ENCODE results near the gene RPL13A. TPM values are rescaled to one million over a fixed set of nuclear protein-coding genes. Genes with fewer than 3 reads are reported as not detected.
A peak's percentile ranks its signal among the peaks of the same experiment; 100 is the strongest.

The RPL13A gene
- total RNA-seq, 1 experiment from 2014 or later, result 1,714 TPM

DNA sequence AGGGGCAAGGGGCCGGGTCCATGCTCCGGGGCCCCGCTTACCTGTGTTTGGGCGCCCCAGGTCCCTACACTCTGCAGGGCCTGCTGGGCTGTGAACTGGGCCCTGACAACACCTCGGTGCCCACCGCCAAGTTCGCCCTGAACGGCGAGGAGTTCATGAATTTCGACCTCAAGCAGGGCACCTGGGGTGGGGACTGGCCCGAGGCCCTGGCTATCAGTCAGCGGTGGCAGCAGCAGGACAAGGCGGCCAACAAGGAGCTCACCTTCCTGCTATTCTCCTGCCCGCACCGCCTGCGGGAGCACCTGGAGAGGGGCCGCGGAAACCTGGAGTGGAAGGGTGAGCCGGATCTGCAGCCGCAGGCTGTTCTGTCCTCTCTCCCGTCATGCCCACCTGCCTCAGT lies 26.7 kb downstream of the RPL13A start:
- Histone ChIP-seq H3K4me1 (replicated peaks) (peaks cover 13% of the 10 kb centered on the region), H3K27ac (no peak overlapping the region), H3K36me3 (no peaks in the 10 kb centered on the region; the same call in 1 of the 2 replicates), H3K27me3 (replicated peaks) (no peaks in the 10 kb centered on the region), H3K9me3 (replicated peaks) (no peaks in the 10 kb centered on the region), H3K4me3 (no peak overlapping the region)
- DNase-seq (ENCODE audit: low read depth in 1 of 2, low spot score in 2 of 2), result no peak

DNA sequence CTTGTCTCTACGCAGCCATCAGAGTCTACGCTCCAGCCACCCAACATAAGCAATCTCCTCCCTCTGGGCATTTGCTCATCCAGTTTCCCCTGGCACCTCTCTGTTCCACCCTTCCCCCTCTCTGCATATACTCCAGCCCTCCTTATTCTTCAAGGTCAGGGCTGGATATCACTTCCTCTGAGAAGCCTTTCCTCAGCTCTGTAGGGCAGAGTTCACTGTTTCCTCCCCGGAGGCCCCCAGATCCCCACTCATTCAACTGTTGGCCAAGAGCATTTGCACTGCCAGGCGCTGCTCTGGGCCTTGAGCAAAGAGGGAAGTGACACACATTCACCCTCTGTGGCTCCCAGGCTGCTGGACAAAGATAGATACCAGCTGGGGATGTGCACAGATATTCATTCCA lies 28.4 kb downstream of the RPL13A start:
- DNase-seq (ENCODE audit: low read depth in 1 of 2, low spot score in 2 of 2), result no peak
- Histone ChIP-seq H3K27me3 (replicated peaks) (no peaks in the 10 kb centered on the region), H3K4me3 (no peak overlapping the region), H3K9me3 (replicated peaks) (no peaks in the 10 kb centered on the region), H3K4me1 (replicated peaks) (peaks cover 13% of the 10 kb centered on the region), H3K27ac (no peak overlapping the region), H3K36me3 (no peaks in the 10 kb centered on the region; the same call in 1 of the 2 replicates)

DNA sequence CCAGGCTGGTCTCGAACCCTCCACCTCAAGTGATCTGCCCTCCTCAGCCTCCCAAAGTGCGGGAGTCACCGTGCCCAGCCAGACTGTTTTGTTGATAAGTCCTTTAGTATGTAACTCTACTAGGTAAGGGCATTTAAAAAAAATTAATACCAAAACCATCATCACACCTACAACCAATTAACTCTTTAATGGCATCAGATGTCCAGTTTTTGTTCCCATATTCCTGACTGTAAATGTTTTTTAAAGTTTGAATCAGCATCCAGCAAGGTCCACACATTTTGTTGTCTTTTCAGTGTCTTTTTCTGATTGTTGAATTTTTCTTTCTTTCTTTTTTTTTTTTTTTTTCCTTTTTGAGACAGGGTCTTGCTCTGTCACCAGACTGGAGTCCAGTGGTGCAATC lies 30.6 kb downstream of the RPL13A start:
- Histone ChIP-seq H3K27ac (no peak overlapping the region), H3K27me3 (replicated peaks) (no peaks in the 10 kb centered on the region), H3K4me1 (replicated peaks) (peaks cover 3% of the 10 kb centered on the region), H3K4me3 (no peak overlapping the region), H3K9me3 (replicated peaks) (no peaks in the 10 kb centered on the region), H3K36me3 (no peaks in the 10 kb centered on the region; the same call in 1 of the 2 replicates)
- no peak for DNase-seq (ENCODE audit: low read depth in 1 of 2, low spot score in 2 of 2)

DNA sequence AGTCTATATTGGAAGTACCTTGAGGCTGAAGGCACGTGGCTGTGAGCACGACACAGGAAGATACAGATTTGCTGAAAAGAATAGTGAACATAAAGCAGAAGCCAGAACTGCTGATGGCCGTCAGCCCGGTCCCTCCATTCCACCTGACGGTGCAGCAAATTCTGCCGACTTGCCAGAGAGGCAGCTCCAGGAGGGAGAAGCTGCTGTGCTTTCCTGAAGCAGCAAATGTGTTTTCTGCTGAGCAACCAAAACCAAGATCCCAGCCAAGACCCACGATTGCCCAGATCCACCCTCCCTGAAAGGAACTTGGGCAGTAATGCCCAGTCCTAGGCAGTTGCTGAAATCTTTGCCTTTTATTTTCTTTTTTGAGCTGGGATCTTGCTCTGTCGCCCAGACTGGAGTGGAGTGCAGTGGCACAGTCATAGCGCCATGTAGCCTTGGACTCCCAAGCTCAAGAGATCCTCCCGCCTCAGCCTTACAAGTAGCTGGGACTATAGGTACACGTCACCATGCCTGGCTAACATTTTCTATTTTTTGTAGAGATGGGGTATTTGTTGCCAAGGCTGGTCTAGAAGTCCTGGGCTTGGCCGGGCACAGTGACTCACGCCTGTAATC lies 33.4 kb downstream of the RPL13A start:
- Histone ChIP-seq H3K27ac (no peak overlapping the region), H3K4me3 (no peak overlapping the region), H3K27me3 (replicated peaks) (no peaks in the 10 kb centered on the region), H3K4me1 (replicated peaks) (no peaks in the 10 kb centered on the region), H3K9me3 (replicated peaks) (no peaks in the 10 kb centered on the region), H3K36me3 (no peaks in the 10 kb centered on the region; the same call in 1 of the 2 replicates)
- DNase-seq (ENCODE audit: low read depth in 1 of 2, low spot score in 2 of 2), result no peak

DNA sequence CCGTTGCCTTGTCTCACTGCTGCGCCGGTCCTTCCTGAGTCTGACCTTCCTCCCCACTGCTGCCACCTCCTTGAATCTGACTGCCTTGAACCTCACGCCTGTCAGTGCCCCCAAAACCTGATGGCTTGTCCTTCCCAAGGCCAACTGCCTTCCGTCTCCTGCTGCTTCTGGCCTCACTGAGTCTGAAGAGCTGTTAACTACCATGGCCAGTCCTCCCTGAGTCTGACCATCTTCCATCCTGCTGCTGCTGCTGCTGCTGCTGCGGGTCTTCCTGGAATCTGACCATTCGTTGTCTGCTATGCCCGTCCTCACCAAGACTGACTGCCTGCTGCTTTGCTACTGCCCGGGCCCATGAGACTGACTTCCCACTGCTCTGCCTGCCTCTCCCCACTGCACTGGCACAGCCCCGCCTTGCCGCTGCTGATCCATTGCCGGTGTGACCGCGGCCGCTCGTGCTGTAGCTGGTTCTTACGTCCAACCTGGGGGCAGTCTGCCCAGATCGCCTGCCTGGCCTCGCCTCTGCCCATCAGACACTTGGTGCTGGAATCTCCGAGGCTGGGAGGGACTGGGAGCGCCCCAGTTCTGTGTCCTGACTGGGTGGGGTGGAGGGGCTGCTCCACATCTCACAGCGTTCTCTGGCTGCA lies 37.5 kb downstream of the RPL13A start:
- no peak overlapping the region for H3K27ac ChIP-seq

DNA sequence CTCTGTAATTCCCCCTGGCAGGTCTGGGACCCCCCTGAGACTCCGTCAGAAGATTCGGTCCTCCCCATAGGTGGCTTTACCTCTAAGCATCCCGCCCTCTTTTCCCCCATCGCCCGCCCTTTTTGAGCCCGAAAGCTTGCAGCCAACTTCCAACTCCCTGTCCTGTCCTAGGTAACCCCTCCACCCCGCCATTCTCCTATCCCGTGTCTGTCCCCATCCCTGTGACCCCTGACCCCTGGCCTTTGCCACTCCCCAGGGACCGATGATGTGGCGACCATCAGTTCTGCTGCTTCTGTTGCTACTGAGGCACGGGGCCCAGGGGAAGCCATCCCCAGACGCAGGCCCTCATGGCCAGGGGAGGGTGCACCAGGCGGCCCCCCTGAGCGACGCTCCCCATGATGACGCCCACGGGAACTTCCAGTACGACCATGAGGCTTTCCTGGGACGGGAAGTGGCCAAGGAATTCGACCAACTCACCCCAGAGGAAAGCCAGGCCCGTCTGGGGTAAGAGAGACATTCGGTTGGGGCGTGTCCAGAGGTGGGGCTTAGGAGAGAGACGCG lies 40.9 kb downstream of the RPL13A start:
- Histone ChIP-seq H3K36me3 (peaks cover 15% of the 10 kb centered on the region), H3K27ac (peak overlapping the region; percentile 3), H3K4me1 (replicated peaks) (peaks cover 12% of the 10 kb centered on the region), H3K4me3 (peak overlapping the region; percentile 39), H3K27me3 (replicated peaks) (no peaks in the 10 kb centered on the region), H3K9me3 (replicated peaks) (no peaks in the 10 kb centered on the region)
- DNase-seq (ENCODE audit: low read depth in 1 of 2, low spot score in 2 of 2), result no peak

More for the DNA sequence above, 37.5 kb downstream of the RPL13A start:
- H3K4me1 ChIP-seq (replicated peaks), result peaks cover 12% of the 10 kb centered on the region
- 0 out of 2 replicates have a peak, but pooled peaks cover 3% of the 10 kb centered on the region for H3K36me3 ChIP-seq
- no peaks in the 10 kb centered on the region for H3K9me3 ChIP-seq (replicated peaks)
- DNase-seq (ENCODE audit: low read depth in 1 of 2, low spot score in 2 of 2), result no peak
- no peaks in the 10 kb centered on the region for H3K27me3 ChIP-seq (replicated peaks)
- H3K4me3 ChIP-seq, result no peak overlapping the region

DNA sequence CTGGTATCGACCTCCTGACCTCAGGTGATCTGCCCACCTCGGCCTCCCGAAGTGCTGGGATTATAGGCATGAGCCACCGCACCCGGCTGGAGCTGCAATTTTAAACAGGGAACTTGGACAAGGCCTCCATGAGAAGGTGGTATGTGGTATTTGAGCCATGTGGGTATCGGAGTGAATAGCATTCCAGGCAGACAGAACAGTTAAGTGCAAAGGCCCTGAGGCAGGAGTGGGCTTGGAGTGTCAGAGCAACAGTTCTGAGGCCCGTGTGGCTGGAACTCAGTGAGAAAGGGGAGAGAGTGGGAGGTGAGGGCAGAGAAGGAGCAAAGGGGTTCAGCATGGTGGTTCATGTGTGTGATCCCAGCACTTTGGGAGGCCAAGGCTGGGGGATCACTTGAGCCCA lies 43.3 kb downstream of the RPL13A start:
- Histone ChIP-seq H3K4me1 (replicated peaks) (peaks cover 12% of the 10 kb centered on the region), H3K27ac (no peak overlapping the region), H3K4me3 (no peak overlapping the region), H3K9me3 (replicated peaks) (no peaks in the 10 kb centered on the region), H3K27me3 (replicated peaks) (no peaks in the 10 kb centered on the region), H3K36me3 (peaks cover 22% of the 10 kb centered on the region)
- no peak for DNase-seq (ENCODE audit: low read depth in 1 of 2, low spot score in 2 of 2)

DNA sequence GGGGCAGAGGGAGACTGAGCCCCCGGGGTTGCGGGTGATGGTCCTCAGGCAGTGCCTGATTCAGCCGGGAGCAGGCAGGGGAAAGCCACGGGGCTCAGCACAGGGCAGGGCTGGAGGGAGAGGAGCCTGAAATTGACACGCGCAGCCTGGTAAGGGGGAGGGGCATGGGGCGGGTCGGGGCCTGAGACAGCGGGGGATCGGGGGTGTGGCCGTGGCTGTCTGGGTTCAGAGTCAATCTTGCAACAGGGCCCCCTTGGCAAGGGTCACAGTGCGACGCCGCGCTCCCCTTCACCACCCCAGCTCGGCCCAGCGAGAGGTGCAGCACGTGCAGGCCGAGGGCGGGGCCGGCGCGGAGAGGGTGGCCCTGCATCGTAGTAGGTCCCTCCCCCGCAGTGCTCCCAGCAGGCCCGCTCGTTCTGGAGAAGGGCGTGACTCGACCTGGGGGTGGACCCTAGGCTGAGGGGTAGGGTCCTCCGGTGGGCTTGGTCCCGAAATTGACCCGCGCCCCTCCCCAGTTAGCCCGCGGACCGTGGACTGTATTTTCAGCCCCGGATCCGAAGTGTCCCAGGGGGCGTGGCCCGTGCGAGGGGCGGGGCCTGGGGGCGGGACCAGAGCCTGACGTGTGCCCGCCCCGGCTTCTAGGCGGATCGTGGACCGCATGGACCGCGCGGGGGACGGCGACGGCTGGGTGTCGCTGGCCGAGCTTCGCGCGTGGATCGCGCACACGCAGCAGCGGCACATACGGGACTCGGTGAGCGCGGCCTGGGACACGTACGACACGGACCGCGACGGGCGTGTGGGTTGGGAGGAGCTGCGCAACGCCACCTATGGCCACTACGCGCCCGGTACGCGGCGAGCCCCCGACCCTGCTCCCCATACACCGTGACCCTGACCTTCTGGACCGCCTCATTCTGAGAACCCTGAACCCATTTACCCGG lies 46.4 kb downstream of the RPL13A start:
- H3K27ac ChIP-seq, result no peak overlapping the region
- DNase-seq (ENCODE audit: low read depth in 1 of 2, low spot score in 2 of 2), result no peak
- H3K9me3 ChIP-seq (replicated peaks), result no peaks in the 10 kb centered on the region
- peaks cover 3% of the 10 kb centered on the region for H3K4me1 ChIP-seq (replicated peaks)
- H3K27me3 ChIP-seq (replicated peaks), result no peaks in the 10 kb centered on the region
- no peak overlapping the region for H3K4me3 ChIP-seq
- peaks cover 26% of the 10 kb centered on the region for H3K36me3 ChIP-seq

DNA sequence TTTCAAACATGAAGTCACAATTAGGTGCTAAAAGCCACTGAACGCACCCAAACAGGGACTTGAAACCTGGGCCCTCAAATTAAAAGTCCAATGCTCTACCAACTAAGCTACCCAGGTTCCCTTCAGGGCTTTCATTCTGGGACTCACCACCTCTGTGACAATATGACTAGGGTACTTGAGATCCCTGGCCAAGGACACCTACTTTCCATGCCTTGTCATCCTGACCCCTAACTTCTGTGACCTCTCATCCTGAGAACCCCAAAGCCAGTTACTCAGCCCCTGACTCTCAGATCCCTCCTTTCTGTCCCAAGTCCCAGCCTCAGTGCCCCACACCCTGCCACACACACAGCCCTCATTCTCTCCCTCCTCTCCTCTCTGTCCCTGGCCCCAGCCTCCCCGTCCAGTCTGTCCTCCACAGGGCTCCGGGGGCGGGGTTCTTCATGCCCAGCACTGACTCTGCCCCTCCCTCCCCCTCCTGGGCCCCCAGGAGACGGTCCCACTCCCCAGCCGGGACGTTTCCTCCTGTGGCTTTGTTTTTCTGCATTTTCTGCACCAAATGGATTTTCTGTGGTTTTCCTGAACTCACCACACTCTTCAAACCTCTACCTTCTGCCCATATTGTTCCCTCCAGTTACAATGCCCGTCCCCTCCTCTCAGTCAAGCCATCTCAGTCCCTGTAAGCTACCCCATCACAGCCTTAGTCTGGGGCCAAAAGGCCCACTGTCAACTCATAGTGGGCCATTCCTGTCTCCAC lies 47.4 kb downstream of the RPL13A start:
- Histone ChIP-seq H3K27ac (no peak overlapping the region), H3K36me3 (peaks cover 30% of the 10 kb centered on the region)

DNA sequence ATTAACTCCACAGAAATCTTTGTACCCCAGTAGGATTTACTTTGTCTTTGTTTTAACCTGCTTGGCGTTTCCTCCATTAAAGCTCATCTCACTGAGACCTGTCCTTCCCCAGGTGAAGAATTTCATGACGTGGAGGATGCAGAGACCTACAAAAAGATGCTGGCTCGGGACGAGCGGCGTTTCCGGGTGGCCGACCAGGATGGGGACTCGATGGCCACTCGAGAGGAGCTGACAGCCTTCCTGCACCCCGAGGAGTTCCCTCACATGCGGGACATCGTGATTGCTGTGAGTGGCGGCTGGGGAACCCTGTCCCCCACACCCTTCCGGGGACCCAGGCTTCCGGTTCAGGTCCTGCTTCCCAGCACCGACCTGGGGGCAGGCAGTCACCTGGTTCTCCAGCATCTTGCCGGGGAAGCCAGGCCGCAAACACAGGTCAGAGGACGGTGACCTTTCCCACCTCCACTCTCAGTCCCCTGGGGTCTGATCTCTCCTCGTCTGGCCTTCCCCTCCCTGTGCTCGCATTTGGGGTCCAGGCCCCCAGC lies 49.6 kb downstream of the RPL13A start:
- Histone ChIP-seq H3K9me3 (replicated peaks) (no peaks in the 10 kb centered on the region), H3K27ac (no peak overlapping the region), H3K4me1 (replicated peaks) (no peaks in the 10 kb centered on the region), H3K27me3 (replicated peaks) (no peaks in the 10 kb centered on the region), H3K36me3 (peaks cover 24% of the 10 kb centered on the region), H3K4me3 (no peak overlapping the region)
- no peak for DNase-seq (ENCODE audit: low read depth in 1 of 2, low spot score in 2 of 2)

More for the DNA sequence above, 47.4 kb downstream of the RPL13A start:
- H3K4me3 ChIP-seq, result no peak overlapping the region
- no peaks in the 10 kb centered on the region for H3K9me3 ChIP-seq (replicated peaks)
- H3K27me3 ChIP-seq (replicated peaks), result no peaks in the 10 kb centered on the region
- no peak for DNase-seq (ENCODE audit: low read depth in 1 of 2, low spot score in 2 of 2)
- H3K4me1 ChIP-seq (replicated peaks), result no peaks in the 10 kb centered on the region

DNA sequence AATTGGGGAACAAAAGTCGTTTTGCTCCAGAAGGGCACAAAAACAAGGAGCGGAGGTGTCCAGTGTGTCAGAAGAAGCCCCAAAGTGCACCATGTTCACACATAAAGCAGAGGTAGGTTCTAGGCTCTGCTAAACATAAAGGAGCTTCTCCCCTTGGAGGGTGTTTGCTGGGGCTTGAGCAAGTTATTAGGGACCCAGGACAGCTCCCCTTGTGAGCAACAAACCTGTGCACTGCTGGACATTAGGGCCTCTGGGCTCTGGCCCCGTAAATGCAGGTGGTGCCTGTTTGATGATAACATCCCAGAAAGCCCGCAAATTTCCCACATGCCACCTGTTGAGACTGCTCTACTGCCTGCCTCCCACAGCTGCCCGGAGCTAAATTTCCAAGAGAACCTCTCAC lies 51.2 kb downstream of the RPL13A start:
- no peak for DNase-seq (ENCODE audit: low read depth in 1 of 2, low spot score in 2 of 2)
- no peak overlapping the region for H3K4me3 ChIP-seq
- no peaks in the 10 kb centered on the region for H3K9me3 ChIP-seq (replicated peaks)
- H3K4me1 ChIP-seq (replicated peaks), result no peaks in the 10 kb centered on the region
- peaks cover 18% of the 10 kb centered on the region for H3K36me3 ChIP-seq
- no peaks in the 10 kb centered on the region for H3K27me3 ChIP-seq (replicated peaks)
- H3K27ac ChIP-seq, result no peak overlapping the region

DNA sequence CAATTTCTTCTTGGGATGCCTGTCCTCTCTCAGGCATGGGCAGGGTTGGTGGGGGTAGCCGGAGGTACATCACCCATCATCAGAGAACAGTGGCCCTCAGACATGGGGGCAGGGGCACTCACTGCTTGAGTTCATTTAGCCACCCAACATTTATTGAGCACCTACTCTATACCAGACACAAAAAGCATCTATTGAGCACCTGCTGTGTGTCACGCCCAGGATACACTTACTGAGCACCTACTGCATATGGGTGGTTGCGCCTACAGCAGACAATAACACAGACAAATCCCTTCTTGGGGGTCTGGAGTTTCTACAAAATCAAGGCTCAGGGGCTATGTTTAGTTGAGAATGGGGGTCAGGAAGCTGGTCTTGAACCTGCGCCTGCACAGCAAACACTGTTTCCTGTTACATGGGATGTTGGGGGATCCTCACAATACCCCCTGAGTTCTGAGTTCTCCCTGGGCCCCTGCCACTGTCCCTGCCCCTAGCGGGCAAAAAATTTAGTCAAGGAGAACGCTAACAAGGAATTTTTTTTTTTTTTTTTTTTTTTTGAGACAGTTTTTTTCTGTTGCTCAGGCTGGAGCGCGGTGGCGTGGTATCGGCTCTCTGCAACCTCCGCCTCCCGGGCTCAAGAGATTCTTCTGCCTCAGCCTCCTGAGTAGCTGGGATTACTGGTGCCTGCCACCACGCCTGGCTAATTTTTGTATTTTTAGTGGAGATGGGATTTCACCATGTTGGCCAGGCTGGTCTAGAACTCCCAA lies 52.0 kb downstream of the RPL13A start:
- Histone ChIP-seq H3K27ac (no peak overlapping the region), H3K4me1 (replicated peaks) (no peaks in the 10 kb centered on the region), H3K36me3 (peaks cover 16% of the 10 kb centered on the region)

More for the DNA sequence above, 52.0 kb downstream of the RPL13A start:
- Histone ChIP-seq H3K4me3 (no peak overlapping the region), H3K9me3 (replicated peaks) (no peaks in the 10 kb centered on the region), H3K27me3 (replicated peaks) (no peaks in the 10 kb centered on the region)
- no peak for DNase-seq (ENCODE audit: low read depth in 1 of 2, low spot score in 2 of 2)
